OCI-LY7 (cell line): ENCODE results near the gene ICAM1. TPM values are rescaled to one million over a fixed set of nuclear protein-coding genes. Genes with fewer than 3 reads are reported as not detected.

Experiments used
- BruUV-seq: library from RNA; stranded (reverse); fragments of 400-500 nt; replicated peaks from 2 replicates; lab custom pipeline; 2021; lab: Mats Ljungman, UMichigan
- CTCF ChIA-PET: fragments of 300-600 bp; sonication (Branson Sonifier 250); formaldehyde crosslinking; loops from one replicate; lab custom pipeline; 2022; ENCODE audit warnings: antibody characterized with exemption; ENCODE audit not compliant: unreplicated experiment; lab: Charles Lee
- POLR2A ChIA-PET: fragments of 300-600 bp; sonication (Branson Sonifier 250); formaldehyde crosslinking; loops from one replicate; lab custom pipeline; 2022; ENCODE audit warnings: antibody characterized with exemption; lab: Charles Lee
- DNase-seq: peaks from one replicate; pipeline ENCODE4 v3.0.0-alpha.2; 2015; ENCODE audit warnings: low spot score
- H2AFZ ChIP-seq: fragments of 200-600 bp; sonication (generic), shearing (Covaris generic); 2 replicates; pipeline ENCODE4 v1.6.1; 2014; ENCODE audit warnings: mild to moderate bottlenecking, antibody characterized with exemption, low read length, moderate library complexity
- H3K27ac ChIP-seq: fragments of 200-600 bp; sonication (generic); 2 replicates; pipeline ENCODE4 v1.5.1; 2014; ENCODE audit warnings: mixed run types, low read depth, mild to moderate bottlenecking, moderate library complexity, low read length, inconsistent platforms; ENCODE audit not compliant: poor library complexity, severe bottlenecking
- H3K36me3 ChIP-seq: fragments of 200-600 bp; sonication (generic); 2 replicates; pipeline ENCODE4 v1.6.1; 2014; ENCODE audit warnings: mild to moderate bottlenecking, antibody characterized with exemption, low read length, moderate library complexity, mixed read lengths; ENCODE audit not compliant: insufficient read depth
- H3K4me1 ChIP-seq: fragments of 200-600 bp; sonication (generic); 2 replicates; pipeline ENCODE4 v1.5.1; 2014; ENCODE audit warnings: mild to moderate bottlenecking, low read length; ENCODE audit not compliant: insufficient read depth, poor library complexity, severe bottlenecking
- H3K4me2 ChIP-seq: fragments of 200-600 bp; sonication (generic); 2 replicates; pipeline ENCODE4 v1.6.1; 2014; ENCODE audit warnings: mild to moderate bottlenecking, low read length
- H3K4me3 ChIP-seq: fragments of 200-600 bp; sonication (generic); 2 replicates; pipeline ENCODE4 v1.5.1; 2014; ENCODE audit warnings: mild to moderate bottlenecking, low read depth, low read length; ENCODE audit not compliant: poor library complexity, severe bottlenecking
- H3K79me2 ChIP-seq: fragments of 200-600 bp; sonication (generic); 2 replicates; pipeline ENCODE4 v1.6.1; 2016; ENCODE audit warnings: low read depth, mild to moderate bottlenecking, low read length, moderate library complexity, mixed read lengths; ENCODE audit not compliant: insufficient read depth
- H3K9me2 ChIP-seq: fragments of 200-600 bp; sonication (generic); 2 replicates; pipeline ENCODE4 v1.6.1; 2016; ENCODE audit warnings: mild to moderate bottlenecking, low read length, mixed read lengths; ENCODE audit not compliant: insufficient read depth
- H3K9me3 ChIP-seq: fragments of 200-600 bp; sonication (generic); 2 replicates; pipeline ENCODE4 v1.6.1; 2014; ENCODE audit warnings: mild to moderate bottlenecking, mixed run types, low read length, mixed read lengths
- H4K20me1 ChIP-seq: fragments of 200-600 bp; sonication (generic); 2 replicates; pipeline ENCODE4 v1.6.1; 2014; ENCODE audit warnings: mild to moderate bottlenecking, antibody characterized with exemption, low read length, moderate library complexity, mixed read lengths; ENCODE audit not compliant: insufficient read depth
- EZH2phosphoT487 ChIP-seq: fragments of 200-600 bp; sonication (generic); IDR thresholded peaks from 2 replicates; pipeline ENCODE4 v1.6.1; 2018; ENCODE audit warnings: low read depth, borderline replicate concordance, mild to moderate bottlenecking, mixed run types, antibody characterized with exemption, low read length, moderate library complexity, mixed read lengths
- intact Hi-C: fragments of 100-400 bp; cut with micrococcal nuclease; formaldehyde crosslinking; loops from one replicate; pipeline ENCODE4 v1.10.0; 2022; ENCODE audit not compliant: unreplicated experiment
- total RNA-seq, 2 experiments: library from RNA; depleted of rRNA in 1 of 2; stranded (reverse); fragments of >200 nt in 1 of 2; shearing (Covaris generic) in 1 of 2; gene quantifications; 2 replicates each; pipeline ENCODE4 v1.2.3, GENCODE V29; 2014 to 2022
- TF ChIP-seq, protein P1 (sequence below): fragments of 200-600 bp; sonication (generic); conservative IDR thresholded peaks from 2 replicates; pipeline ENCODE4 v1.5.1; 2014; ENCODE audit warnings: mild to moderate bottlenecking, antibody characterized with exemption, low read length, moderate library complexity, mixed read lengths

The ICAM1 gene
- total RNA-seq, 2 experiments from 2014 or later: 12.0 to 13.4 TPM

DNA sequence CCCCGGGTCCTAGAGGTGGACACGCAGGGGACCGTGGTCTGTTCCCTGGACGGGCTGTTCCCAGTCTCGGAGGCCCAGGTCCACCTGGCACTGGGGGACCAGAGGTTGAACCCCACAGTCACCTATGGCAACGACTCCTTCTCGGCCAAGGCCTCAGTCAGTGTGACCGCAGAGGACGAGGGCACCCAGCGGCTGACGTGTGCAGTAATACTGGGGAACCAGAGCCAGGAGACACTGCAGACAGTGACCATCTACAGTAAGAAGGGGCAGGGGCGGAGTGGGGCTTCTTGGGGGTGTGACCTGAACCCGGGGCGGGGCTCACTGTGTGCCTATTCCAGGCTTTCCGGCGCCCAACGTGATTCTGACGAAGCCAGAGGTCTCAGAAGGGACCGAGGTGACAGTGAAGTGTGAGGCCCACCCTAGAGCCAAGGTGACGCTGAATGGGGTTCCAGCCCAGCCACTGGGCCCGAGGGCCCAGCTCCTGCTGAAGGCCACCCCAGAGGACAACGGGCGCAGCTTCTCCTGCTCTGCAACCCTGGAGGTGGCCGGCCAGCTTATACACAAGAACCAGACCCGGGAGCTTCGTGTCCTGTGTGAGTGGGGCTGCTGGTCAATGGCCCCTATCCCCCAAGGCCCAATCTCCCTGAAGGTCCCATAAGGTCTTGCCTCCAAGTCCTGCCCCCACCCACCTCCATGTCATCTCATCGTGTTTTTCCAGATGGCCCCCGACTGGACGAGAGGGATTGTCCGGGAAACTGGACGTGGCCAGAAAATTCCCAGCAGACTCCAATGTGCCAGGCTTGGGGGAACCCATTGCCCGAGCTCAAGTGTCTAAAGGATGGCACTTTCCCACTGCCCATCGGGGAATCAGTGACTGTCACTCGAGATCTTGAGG is 13.4 kb downstream of the ICAM1 start:
- no TSS peak for BruUV-seq
- Histone ChIP-seq H3K4me1 (peaks cover 39% of the 10 kb centered on the region), H3K9me2 (no peaks in the 10 kb centered on the region), H2AFZ (no peak overlapping the region), H3K27ac (no peak overlapping the region), H3K4me3 (no peak overlapping the region), H3K4me2 (no peak overlapping the region), H3K79me2 (no peaks in the 10 kb centered on the region), H3K36me3 (peaks cover 23% of the 10 kb centered on the region; the same call in 1 of the 2 replicates), H4K20me1 (no peaks in the 10 kb centered on the region), H3K9me3 (no peaks in the 10 kb centered on the region)
- ChIA-PET POLR2A (no interaction called here), CTCF (no interaction called here)
- no peak for TF ChIP-seq EZH2phosphoT487
- TF ChIP-seq, protein P1, sequence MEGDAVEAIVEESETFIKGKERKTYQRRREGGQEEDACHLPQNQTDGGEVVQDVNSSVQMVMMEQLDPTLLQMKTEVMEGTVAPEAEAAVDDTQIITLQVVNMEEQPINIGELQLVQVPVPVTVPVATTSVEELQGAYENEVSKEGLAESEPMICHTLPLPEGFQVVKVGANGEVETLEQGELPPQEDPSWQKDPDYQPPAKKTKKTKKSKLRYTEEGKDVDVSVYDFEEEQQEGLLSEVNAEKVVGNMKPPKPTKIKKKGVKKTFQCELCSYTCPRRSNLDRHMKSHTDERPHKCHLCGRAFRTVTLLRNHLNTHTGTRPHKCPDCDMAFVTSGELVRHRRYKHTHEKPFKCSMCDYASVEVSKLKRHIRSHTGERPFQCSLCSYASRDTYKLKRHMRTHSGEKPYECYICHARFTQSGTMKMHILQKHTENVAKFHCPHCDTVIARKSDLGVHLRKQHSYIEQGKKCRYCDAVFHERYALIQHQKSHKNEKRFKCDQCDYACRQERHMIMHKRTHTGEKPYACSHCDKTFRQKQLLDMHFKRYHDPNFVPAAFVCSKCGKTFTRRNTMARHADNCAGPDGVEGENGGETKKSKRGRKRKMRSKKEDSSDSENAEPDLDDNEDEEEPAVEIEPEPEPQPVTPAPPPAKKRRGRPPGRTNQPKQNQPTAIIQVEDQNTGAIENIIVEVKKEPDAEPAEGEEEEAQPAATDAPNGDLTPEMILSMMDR: no peak
- intact Hi-C loops: no loop called here
- DNase-seq: no peak

DNA sequence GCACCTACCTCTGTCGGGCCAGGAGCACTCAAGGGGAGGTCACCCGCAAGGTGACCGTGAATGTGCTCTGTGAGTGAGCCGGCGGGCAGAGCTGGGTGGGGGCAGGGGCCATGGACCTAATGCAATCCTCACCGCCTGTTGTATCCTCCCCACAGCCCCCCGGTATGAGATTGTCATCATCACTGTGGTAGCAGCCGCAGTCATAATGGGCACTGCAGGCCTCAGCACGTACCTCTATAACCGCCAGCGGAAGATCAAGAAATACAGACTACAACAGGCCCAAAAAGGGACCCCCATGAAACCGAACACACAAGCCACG is 14.0 kb downstream of the ICAM1 start:
- no peak for DNase-seq
- POLR2A ChIA-PET: no interaction called here

More for the DNA sequence above, 14.0 kb downstream of the ICAM1 start:
- H3K27ac ChIP-seq: no peak overlapping the region
- no peaks in the 10 kb centered on the region for H3K79me2 ChIP-seq
- H3K36me3 ChIP-seq: peaks cover 23% of the 10 kb centered on the region; the same call in 1 of the 2 replicates
- no peaks in the 10 kb centered on the region for H3K9me3 ChIP-seq
- TF ChIP-seq, protein P1: no peak
- no peak for TF ChIP-seq EZH2phosphoT487
- no peak overlapping the region for H3K4me2 ChIP-seq
- no TSS peak for BruUV-seq
- H3K4me3 ChIP-seq: no peak overlapping the region
- intact Hi-C loops: no loop called here
- peaks cover 42% of the 10 kb centered on the region for H3K4me1 ChIP-seq
- H3K9me2 ChIP-seq: no peaks in the 10 kb centered on the region
- no peak overlapping the region for H2AFZ ChIP-seq
- CTCF ChIA-PET: no interaction called here
- no peaks in the 10 kb centered on the region for H4K20me1 ChIP-seq
